Ascending aorta (tissue), 2 donors: ENCODE results near the gene EIF4G3. TPM values are rescaled to one million over a fixed set of nuclear protein-coding genes. Genes with fewer than 3 reads are reported as not detected.
"Not testable (repeated sequence)": the region's sequence is repeated elsewhere in the genome, so short reads cannot be mapped to it uniquely, and the experiment has no call there.

Source experiments
- DNase-seq, 2 donors: peaks; one replicate each; pipeline ENCODE4 v3.0.0-alpha.2; 2019; ENCODE audit warnings: low spot score in 2 of 2
- H3K27ac ChIP-seq, 2 donors: fragments of 200-600 bp; sonication (generic); one replicate each; pipeline ENCODE4 v1.5.1; 2016 to 2017; ENCODE audit warnings: mild to moderate bottlenecking in 1 of 2
- H3K27me3 ChIP-seq: fragments of 200-600 bp; sonication (generic); one replicate; pipeline ENCODE4 v1.5.1; 2017
- H3K36me3 ChIP-seq, 2 donors: fragments of 200-600 bp; sonication (generic); one replicate each; pipeline ENCODE4 v1.5.1; 2016
- H3K4me1 ChIP-seq, 2 donors: fragments of 200-600 bp; sonication (generic); one replicate each; pipeline ENCODE4 v1.5.1; 2016 to 2017; ENCODE audit warnings: mild to moderate bottlenecking in 1 of 2
- H3K4me3 ChIP-seq, 2 donors: fragments of 200-600 bp; sonication (generic); one replicate each; pipeline ENCODE4 v1.5.1; 2016 to 2017; ENCODE audit warnings: mild to moderate bottlenecking in 1 of 2
- H3K9me3 ChIP-seq, 2 donors: fragments of 200-600 bp; sonication (generic); one replicate each; pipeline ENCODE4 v1.5.1; 2016
- intact Hi-C: fragments of 100-400 bp; cut with DNase I; formaldehyde crosslinking; loops from one replicate; pipeline ENCODE4 v1.15.1; 2023
- total RNA-seq: library from RNA; depleted of rRNA; stranded (reverse); fragments of >200 nt; gene quantifications from one replicate; pipeline ENCODE4 v1.1.0, GENCODE V29; 2016
- TF ChIP-seq, protein P1 (sequence below), 3 experiments: fragments of 200-600 bp in 2 of 3; fragments of 450-650 bp in 1 of 3; sonication (generic) in 2 of 3; IDR thresholded peaks; one replicate each; pipeline ENCODE4 v1.5.1; 2016 to 2019; ENCODE audit warnings: antibody characterized with exemption in 3 of 3, mild to moderate bottlenecking in 1 of 3, moderate library complexity in 1 of 3

The EIF4G3 gene
- total RNA-seq, 1 donor from 2014 or later = 33.7 TPM

GRCh38 chr1:21200767-21201166, 24.1 kb upstream of the EIF4G3 start:
- no peaks in the 10 kb centered on the region for H3K27me3 ChIP-seq
- TF ChIP-seq, protein P1, sequence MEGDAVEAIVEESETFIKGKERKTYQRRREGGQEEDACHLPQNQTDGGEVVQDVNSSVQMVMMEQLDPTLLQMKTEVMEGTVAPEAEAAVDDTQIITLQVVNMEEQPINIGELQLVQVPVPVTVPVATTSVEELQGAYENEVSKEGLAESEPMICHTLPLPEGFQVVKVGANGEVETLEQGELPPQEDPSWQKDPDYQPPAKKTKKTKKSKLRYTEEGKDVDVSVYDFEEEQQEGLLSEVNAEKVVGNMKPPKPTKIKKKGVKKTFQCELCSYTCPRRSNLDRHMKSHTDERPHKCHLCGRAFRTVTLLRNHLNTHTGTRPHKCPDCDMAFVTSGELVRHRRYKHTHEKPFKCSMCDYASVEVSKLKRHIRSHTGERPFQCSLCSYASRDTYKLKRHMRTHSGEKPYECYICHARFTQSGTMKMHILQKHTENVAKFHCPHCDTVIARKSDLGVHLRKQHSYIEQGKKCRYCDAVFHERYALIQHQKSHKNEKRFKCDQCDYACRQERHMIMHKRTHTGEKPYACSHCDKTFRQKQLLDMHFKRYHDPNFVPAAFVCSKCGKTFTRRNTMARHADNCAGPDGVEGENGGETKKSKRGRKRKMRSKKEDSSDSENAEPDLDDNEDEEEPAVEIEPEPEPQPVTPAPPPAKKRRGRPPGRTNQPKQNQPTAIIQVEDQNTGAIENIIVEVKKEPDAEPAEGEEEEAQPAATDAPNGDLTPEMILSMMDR (IDR thresholded peaks at IDR 0.05) = no peak
- no peak for DNase-seq
- H3K36me3 ChIP-seq = no peaks in the 10 kb centered on the region
- no peak overlapping the region for H3K27ac ChIP-seq
- intact Hi-C loops = no loop called here
- H3K4me3 ChIP-seq = no peak overlapping the region
- H3K4me1 ChIP-seq = no peaks in the 10 kb centered on the region
- H3K9me3 ChIP-seq = no peaks in the 10 kb centered on the region

- TF ChIP-seq, protein P1 (IDR thresholded peaks at IDR 0.05) = no peak
- no peaks in the 10 kb centered on the region for H3K4me1 ChIP-seq
- no peak for DNase-seq
- no peaks in the 10 kb centered on the region for H3K27me3 ChIP-seq
- intact Hi-C loops = no loop called here
- no peak overlapping the region for H3K27ac ChIP-seq
- no peaks in the 10 kb centered on the region for H3K9me3 ChIP-seq
- H3K36me3 ChIP-seq = no peaks in the 10 kb centered on the region
- no peak overlapping the region for H3K4me3 ChIP-seq
Observed at GRCh38 chr1:21198929-21199328, 22.2 kb upstream of the EIF4G3 start.

GRCh38 chr1:21192871-21193270, 16.2 kb upstream of the EIF4G3 start:
- TF ChIP-seq, protein P1 (IDR thresholded peaks at IDR 0.05) = no peak
- Histone ChIP-seq H3K9me3 (no peaks in the 10 kb centered on the region), H3K4me1 (no peaks in the 10 kb centered on the region), H3K4me3 (no peak overlapping the region), H3K27me3 (no peaks in the 10 kb centered on the region), H3K27ac (no peak overlapping the region), H3K36me3 (no peaks in the 10 kb centered on the region)
- DNase-seq = no peak
- intact Hi-C loops = no loop called here

- intact Hi-C loops = no loop called here
- Histone ChIP-seq H3K9me3 (no peaks in the 10 kb centered on the region), H3K36me3 (no peaks in the 10 kb centered on the region), H3K27me3 (no peaks in the 10 kb centered on the region), H3K4me3 (no peak overlapping the region), H3K4me1 (no peaks in the 10 kb centered on the region), H3K27ac (no peak overlapping the region)
- DNase-seq = no peak
- TF ChIP-seq, protein P1 (IDR thresholded peaks at IDR 0.05) = no peak
Observed at GRCh38 chr1:21192284-21192683, 15.6 kb upstream of the EIF4G3 start.

DNA sequence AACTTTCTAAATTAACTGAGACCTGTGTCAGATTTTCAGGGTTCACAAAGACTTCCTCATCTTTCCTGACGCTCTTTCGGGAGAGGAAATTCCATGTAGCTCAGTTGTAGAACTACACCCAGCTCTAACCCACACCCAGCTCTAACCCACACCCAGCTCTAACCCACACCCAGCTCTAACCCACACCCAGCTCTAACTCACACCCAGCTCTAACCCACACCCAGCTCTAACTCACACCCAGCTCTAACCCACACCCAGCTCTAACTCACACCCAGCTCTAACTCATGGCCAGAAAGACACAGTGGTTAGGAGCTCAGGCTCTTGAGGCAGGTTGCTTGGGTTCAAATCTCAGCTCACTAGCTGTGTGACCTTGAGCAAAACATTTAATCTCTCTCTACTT, 14.1 kb upstream of the EIF4G3 start:
- H3K36me3 ChIP-seq, intact Hi-C loops, H3K27ac ChIP-seq, DNase-seq, H3K4me1 ChIP-seq, H3K4me3 ChIP-seq, H3K9me3 ChIP-seq, H3K27me3 ChIP-seq: not testable (repeated sequence)

DNA sequence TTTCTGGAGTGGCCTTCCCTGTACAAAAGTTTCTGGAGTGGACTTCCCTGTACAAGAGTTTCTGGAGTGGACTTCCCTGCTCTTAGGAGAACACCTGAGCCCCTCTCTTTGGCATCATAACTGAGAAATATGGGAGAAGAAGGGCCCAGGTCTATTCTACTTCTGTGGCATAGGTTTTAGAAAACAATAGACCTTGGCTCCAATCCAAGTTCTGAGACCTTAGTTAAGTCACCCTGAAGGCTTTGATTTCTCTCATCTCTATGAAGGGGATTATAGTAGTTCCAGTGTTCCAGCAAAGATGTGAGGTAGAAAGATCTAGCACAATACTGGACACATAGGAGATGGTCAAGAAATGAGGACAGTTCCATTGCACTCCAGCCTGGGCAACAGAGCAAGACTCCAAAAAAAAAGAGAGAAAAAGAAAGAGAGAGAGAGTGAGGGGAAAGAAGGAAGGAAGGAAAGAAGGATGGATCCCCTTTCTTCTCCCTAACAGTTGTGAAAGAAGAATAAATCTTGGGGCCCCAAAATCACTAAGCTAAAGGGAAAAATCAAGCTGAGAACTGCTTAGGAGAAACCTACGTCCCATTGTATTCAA, 13.3 kb upstream of the EIF4G3 start:
- intact Hi-C loops = no loop called here

More for the DNA sequence above, 13.3 kb upstream of the EIF4G3 start:
- DNase-seq = no peak
- Histone ChIP-seq H3K4me1 (no peaks in the 10 kb centered on the region), H3K27me3 (no peaks in the 10 kb centered on the region), H3K9me3 (no peaks in the 10 kb centered on the region), H3K36me3 (no peaks in the 10 kb centered on the region), H3K27ac (no peak overlapping the region), H3K4me3 (no peak overlapping the region)
- TF ChIP-seq, protein P1 (IDR thresholded peaks at IDR 0.05) = no peak
